MG63 (cell line): ENCODE results near the gene KRTAP22-1. TPM values are rescaled to one million over a fixed set of nuclear protein-coding genes. Genes with fewer than 3 reads are reported as not detected.

Experiments used
- DNase-seq: peaks from one replicate; pipeline ENCODE4 v3.0.0-alpha.2; 2020
- H3K27me3 ChIP-seq: fragments of 250-450 bp; sonication (Bioruptor Pico); 2 replicates; pipeline ENCODE4 v1.5.1; 2020; ENCODE audit warnings: mild to moderate bottlenecking, moderate library complexity
- H3K36me3 ChIP-seq: fragments of 250-450 bp; sonication (Bioruptor Pico); 2 replicates; pipeline ENCODE4 v1.5.1; 2020; ENCODE audit warnings: mild to moderate bottlenecking, moderate library complexity
- H3K4me3 ChIP-seq: fragments of 250-450 bp; sonication (Bioruptor Pico); 2 replicates; pipeline ENCODE4 v1.5.1; 2020; ENCODE audit warnings: mild to moderate bottlenecking, moderate library complexity
- H3K9me3 ChIP-seq: fragments of 250-450 bp; sonication (Bioruptor Pico); 2 replicates; pipeline ENCODE4 v1.5.1; 2020; ENCODE audit warnings: mild to moderate bottlenecking, moderate library complexity
- total RNA-seq: library from RNA; depleted of rRNA; stranded (reverse); fragments of >200 nt; shearing (Covaris generic); gene quantifications from 2 replicates; pipeline ENCODE4 v1.2.3, GENCODE V29; 2014; ENCODE audit warnings: low replicate concordance; rRNA removed

The KRTAP22-1 gene
- not detected in 2 replicates for total RNA-seq

- Histone ChIP-seq H3K4me3 (no peak within 1 kb of the TSS), H3K9me3 (no peaks in the 10 kb centered on the region), H3K36me3 (no peaks in the 10 kb centered on the region), H3K27me3 (no peaks in the 10 kb centered on the region)
- no peak for DNase-seq
These were observed at the start of gene KRTAP22-1 for GRCh38 chr21:30600787-30601186. TSS of gene KRTAP22-1 (plus strand) at chr21:30601087.

DNA sequence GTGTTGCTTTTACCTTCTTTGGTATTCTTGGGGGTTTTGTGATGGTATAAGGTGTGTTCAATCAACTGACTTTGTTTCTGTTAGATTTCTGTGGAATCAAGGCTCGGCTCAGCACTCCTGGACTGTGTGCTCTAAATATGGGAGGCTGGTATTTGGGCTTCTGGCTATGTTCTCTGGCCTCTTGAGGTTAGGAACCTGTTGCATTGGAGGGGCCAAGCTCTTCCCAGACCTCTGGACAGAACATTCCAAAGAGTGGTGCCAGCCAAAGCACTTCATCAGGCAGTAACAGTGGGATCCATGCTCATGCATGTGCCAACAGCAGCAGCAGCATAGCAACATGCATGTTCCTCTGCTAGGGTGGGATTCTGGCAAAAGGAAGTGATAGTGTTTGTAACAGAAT lies 48.1 kb upstream of the KRTAP22-1 start:
- no peak overlapping the region for H3K4me3 ChIP-seq
- no peak for DNase-seq
- no peaks in the 10 kb centered on the region for H3K27me3 ChIP-seq
- H3K36me3 ChIP-seq = no peaks in the 10 kb centered on the region
- H3K9me3 ChIP-seq = no peaks in the 10 kb centered on the region

GRCh38 chr21:30555095-30555494 lies 45.8 kb upstream of the KRTAP22-1 start:
- Histone ChIP-seq H3K27me3 (no peaks in the 10 kb centered on the region), H3K36me3 (no peaks in the 10 kb centered on the region), H3K4me3 (no peak overlapping the region), H3K9me3 (no peaks in the 10 kb centered on the region)
- DNase-seq = no peak

- no peak within 1 kb of the TSS for H3K4me3 ChIP-seq
- no peaks in the 10 kb centered on the region for H3K9me3 ChIP-seq
- no peaks in the 10 kb centered on the region for H3K27me3 ChIP-seq
- no peak for DNase-seq
- no peaks in the 10 kb centered on the region for H3K36me3 ChIP-seq
These were observed 39.5 kb upstream of the KRTAP22-1 start, which contains the start of gene KRTAP19-7 for GRCh38 chr21:30561264-30561895. TSS of gene KRTAP19-7 (minus strand) at chr21:30561314. CDS start at chr21:30561289, 25 bp downstream.

DNA sequence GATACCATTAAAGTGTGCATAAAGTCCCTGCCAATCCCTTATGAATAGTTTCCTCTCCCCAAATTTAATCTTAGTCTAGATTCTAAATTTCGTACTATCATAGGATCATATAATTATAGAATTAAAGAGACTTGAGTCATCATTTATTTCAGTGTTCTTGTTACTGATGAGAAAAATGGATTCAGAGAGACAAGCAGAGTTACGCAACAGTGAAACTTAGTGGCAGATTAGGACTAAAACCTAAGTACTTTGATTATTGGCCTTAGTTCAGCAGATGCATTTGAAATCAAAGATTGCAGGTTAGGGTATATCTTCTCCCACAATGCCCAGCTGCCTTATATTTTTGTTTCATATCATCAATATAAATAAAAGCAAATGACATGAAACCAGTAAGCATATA lies 38.9 kb upstream of the KRTAP22-1 start:
- H3K4me3 ChIP-seq = no peak overlapping the region
- H3K27me3 ChIP-seq = no peaks in the 10 kb centered on the region
- no peaks in the 10 kb centered on the region for H3K9me3 ChIP-seq
- DNase-seq = no peak
- no peaks in the 10 kb centered on the region for H3K36me3 ChIP-seq

- no peaks in the 10 kb centered on the region for H3K27me3 ChIP-seq
- no peaks in the 10 kb centered on the region for H3K9me3 ChIP-seq
- DNase-seq = no peak
- no peaks in the 10 kb centered on the region for H3K36me3 ChIP-seq
- no peak overlapping the region for H3K4me3 ChIP-seq
These were observed 37.8 kb upstream of the KRTAP22-1 start for GRCh38 chr21:30563072-30563471.

DNA sequence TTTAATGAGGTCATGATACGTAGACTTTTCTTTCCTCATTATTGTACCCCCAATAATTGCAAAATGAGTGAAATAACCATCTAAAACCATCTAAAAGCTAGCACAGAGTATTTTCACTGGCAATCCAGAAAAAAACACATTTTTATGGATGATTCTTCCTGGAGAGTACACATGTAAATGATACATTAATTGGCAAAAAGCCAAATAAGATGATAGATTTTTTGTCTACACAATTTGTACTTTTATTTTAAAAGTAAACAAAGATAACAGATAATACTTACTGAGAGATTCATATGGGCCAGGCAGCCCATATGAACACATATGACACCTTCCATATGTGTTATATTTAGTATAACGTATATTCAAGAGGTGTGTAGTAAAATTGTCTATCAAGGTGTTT lies 37.3 kb upstream of the KRTAP22-1 start:
- Histone ChIP-seq H3K27me3 (no peaks in the 10 kb centered on the region), H3K36me3 (no peaks in the 10 kb centered on the region), H3K4me3 (no peak overlapping the region), H3K9me3 (no peaks in the 10 kb centered on the region)
- no peak for DNase-seq

DNA sequence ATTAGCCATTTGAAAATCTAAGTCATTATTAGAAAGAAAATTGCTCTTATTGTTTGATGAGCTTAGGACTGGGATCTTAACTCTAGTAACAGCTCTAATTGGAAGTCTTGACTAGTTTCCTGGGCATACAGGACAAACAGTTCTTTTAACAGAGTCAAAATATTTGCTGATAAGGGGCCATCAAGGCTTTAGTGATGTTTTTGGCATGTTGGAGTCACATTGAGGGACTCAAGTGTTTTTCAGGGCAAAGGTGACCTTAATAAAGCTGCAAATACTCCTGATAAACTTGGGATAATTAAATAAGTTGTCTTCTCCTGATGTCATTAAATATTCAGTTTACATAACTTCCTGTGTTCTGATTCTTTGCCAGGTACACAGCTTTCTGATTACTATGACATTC lies 33.3 kb upstream of the KRTAP22-1 start:
- no peak for DNase-seq
- Histone ChIP-seq H3K27me3 (no peaks in the 10 kb centered on the region), H3K4me3 (no peak overlapping the region), H3K36me3 (no peaks in the 10 kb centered on the region), H3K9me3 (no peaks in the 10 kb centered on the region)

DNA sequence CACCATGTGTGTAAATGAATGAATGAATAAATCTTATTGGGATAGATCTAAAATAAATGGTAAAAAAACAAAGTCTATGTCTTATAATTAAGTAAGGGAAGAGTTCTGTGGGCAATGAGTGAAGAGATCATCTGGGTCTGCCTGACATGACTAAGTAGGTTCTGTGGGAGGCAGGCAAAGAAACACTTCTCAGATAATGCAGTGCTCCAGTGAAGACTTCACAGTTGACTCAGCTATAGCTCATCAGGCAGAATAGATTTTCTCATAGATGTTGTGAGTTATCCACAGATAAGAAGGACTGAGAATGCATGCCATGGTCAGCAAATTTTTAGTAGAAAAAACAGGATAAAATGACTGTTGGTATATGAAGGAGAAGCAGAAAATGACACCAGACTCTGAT lies 23.1 kb upstream of the KRTAP22-1 start:
- Histone ChIP-seq H3K4me3 (no peak overlapping the region), H3K27me3 (no peaks in the 10 kb centered on the region), H3K36me3 (no peaks in the 10 kb centered on the region), H3K9me3 (no peaks in the 10 kb centered on the region)
- no peak for DNase-seq

DNA sequence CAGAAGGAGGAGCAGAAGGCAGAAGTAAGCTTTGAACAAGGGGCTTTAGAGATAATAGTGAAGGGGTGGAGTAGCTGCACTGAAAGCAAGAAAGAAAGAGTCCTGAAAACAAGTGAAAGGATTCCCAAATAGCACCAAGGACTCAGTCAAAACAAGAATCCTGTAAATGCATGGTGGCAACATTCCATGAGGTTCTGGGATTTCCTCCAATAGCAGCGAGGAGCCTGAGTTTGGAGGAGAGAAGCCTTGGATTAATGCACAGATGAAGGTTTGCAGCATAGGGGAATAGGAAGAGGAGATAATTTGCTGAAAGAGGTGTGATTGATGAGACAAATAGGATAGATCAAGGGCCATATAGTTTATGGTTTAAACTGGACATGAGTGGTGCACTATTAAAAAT lies 21.5 kb upstream of the KRTAP22-1 start:
- H3K9me3 ChIP-seq = no peaks in the 10 kb centered on the region
- no peak overlapping the region for H3K4me3 ChIP-seq
- no peak for DNase-seq
- H3K27me3 ChIP-seq = no peaks in the 10 kb centered on the region
- no peaks in the 10 kb centered on the region for H3K36me3 ChIP-seq

- Histone ChIP-seq H3K27me3 (no peaks in the 10 kb centered on the region), H3K36me3 (no peaks in the 10 kb centered on the region), H3K4me3 (no peak overlapping the region), H3K9me3 (no peaks in the 10 kb centered on the region)
- DNase-seq = no peak
These were observed 20.8 kb upstream of the KRTAP22-1 start for GRCh38 chr21:30580132-30580531.

DNA sequence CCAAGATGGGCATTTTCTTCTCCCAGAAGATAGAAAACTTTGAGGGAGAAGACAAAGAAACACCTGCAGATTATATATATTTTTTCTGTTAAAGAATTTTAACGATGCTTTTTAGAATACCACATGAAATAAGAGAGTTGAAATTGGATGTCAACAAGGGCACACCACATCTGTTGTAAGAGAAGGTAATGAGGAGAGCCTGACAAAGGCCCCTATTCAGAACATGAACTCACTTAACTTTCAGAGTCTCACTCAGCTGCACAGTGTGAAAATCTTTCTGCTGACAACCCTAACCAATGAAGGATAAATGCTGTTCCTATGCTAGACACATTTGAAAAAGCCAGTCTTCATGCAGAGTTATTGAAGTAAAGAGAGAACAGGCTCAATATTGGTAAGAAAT lies 18.0 kb upstream of the KRTAP22-1 start:
- H3K4me3 ChIP-seq = no peak overlapping the region
- H3K9me3 ChIP-seq = no peaks in the 10 kb centered on the region
- no peak for DNase-seq
- H3K27me3 ChIP-seq = no peaks in the 10 kb centered on the region
- H3K36me3 ChIP-seq = no peaks in the 10 kb centered on the region

- Histone ChIP-seq H3K9me3 (no peaks in the 10 kb centered on the region), H3K36me3 (no peaks in the 10 kb centered on the region), H3K27me3 (no peaks in the 10 kb centered on the region), H3K4me3 (no peak within 1 kb of the TSS)
- DNase-seq = no peak
These were observed 10.6 kb upstream of the KRTAP22-1 start, which contains the start of gene KRTAP22-2 for GRCh38 chr21:30590297-30590696. TSS of gene KRTAP22-2 (minus strand) at chr21:30590397.

GRCh38 chr21:30592140-30592539 lies 8.7 kb upstream of the KRTAP22-1 start, which contains the start of gene KRTAP6-3:
TSS of gene KRTAP6-3 (plus strand) at chr21:30592440. CDS start at chr21:30592446, 6 bp downstream.
- Histone ChIP-seq H3K27me3 (no peaks in the 10 kb centered on the region), H3K4me3 (no peak within 1 kb of the TSS), H3K36me3 (no peaks in the 10 kb centered on the region), H3K9me3 (no peaks in the 10 kb centered on the region)
- no peak for DNase-seq

DNA sequence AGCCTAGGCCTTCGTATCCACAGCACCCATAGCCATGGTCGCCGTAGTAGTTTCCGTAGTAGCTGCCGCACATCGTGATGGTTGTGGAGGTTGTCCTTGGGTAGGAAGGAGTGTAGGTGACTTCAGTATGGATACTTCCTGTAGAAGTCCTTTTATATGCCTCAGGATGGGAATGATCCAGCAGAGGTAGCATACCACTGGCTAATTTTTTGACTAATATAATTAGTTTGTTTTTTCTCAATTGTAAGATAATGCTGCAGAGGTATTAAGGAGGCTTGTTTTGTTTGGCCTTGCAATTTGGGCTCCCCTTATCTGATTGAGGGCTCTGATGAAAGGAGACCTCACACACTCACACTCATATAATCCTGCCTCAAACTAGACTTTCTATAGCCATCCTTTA lies 2.1 kb upstream of the KRTAP22-1 start, which contains the start of gene KRTAP6-2:
KRTAP6-2 (minus strand) TSS at position 101 of the 400 bp plus-strand sequence; CDS start at position 73, 28 bp downstream.
- H3K36me3 ChIP-seq = no peaks in the 10 kb centered on the region
- H3K27me3 ChIP-seq = no peaks in the 10 kb centered on the region
- DNase-seq = no peak
- H3K4me3 ChIP-seq = no peak within 1 kb of the TSS
- H3K9me3 ChIP-seq = no peaks in the 10 kb centered on the region

- Histone ChIP-seq H3K4me3 (no peak overlapping the region), H3K36me3 (no peaks in the 10 kb centered on the region), H3K27me3 (no peaks in the 10 kb centered on the region), H3K9me3 (no peaks in the 10 kb centered on the region)
- DNase-seq = no peak
These were observed 5.1 kb downstream of the KRTAP22-1 start for GRCh38 chr21:30605968-30606367.

DNA sequence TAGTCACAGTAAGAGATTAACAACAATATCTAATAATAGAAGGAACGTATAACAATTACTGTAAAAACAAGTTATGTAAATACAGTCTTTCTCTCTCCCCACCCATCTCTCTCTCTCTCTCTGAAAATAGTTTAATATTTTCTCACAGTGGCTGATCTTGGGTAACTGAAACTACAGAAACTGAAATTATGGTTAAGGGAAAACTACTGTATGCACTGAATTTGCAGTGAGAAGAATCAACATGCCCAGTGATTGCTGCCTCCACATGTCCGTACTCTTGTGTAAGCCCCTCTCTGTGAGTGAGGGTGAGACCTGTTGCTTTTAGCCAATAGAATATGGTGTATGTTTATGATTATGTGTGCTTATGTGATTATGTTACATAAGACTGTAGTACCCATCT lies 11.2 kb downstream of the KRTAP22-1 start:
- H3K9me3 ChIP-seq = no peaks in the 10 kb centered on the region
- H3K4me3 ChIP-seq = no peak overlapping the region
- DNase-seq = no peak
- H3K27me3 ChIP-seq = no peaks in the 10 kb centered on the region
- H3K36me3 ChIP-seq = no peaks in the 10 kb centered on the region

GRCh38 chr21:30613836-30614235 lies 12.9 kb downstream of the KRTAP22-1 start, which contains the start of gene KRTAP6-1:
TSS of gene KRTAP6-1 (minus strand) at chr21:30613930. CDS start at chr21:30613904, 26 bp downstream.
- H3K4me3 ChIP-seq = no peak within 1 kb of the TSS
- no peak for DNase-seq
- no peaks in the 10 kb centered on the region for H3K27me3 ChIP-seq
- no peaks in the 10 kb centered on the region for H3K36me3 ChIP-seq
- H3K9me3 ChIP-seq = no peaks in the 10 kb centered on the region
